ENCODE results near the gene STT3A. TPM values are rescaled to one million over a fixed set of nuclear protein-coding genes. Genes with fewer than 3 reads are reported as not detected.
A peak's percentile ranks its signal among the peaks of the same experiment; 100 is the strongest.

STT3A gene
- total and polyA plus RNA-seq, 2 of the 13 experiments (the other 11 are each of a cell fraction or from before 2014, with no cell fraction given): 229 to 319 TPM

DNA sequence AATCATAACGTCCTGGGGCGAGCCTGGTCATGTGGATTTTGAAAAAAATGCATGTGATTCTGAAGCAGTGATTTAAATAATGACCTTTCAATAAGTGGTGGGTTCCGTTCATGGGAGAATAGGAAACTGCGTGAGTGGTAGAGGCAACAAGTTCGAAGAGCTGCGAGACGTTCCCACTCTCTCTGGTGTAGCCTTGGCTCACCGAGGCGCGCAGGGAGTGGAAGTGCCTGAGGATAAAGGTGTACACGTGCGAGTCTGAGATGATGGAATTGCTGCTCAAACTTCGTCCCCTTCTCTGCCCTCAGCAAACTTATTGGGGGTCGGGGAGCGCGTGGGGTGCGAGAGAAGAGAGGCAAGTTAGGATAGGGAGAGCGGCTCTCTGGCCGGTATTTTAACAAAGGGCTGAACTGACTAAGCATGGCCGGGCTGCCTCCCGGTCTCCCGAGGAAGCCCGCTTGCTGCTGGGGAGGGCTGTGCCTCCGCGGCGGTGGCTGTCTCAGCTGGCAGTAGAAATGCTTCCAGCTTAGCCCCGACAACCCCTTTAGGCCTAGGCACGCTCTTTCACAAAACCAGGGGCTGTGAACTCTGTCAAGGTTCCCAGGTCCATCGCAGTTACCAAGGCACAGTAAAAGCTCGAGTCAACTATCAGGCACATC is 875 bp upstream of the STT3A start (continued):
- TF ChIP-seq, protein P1, sequence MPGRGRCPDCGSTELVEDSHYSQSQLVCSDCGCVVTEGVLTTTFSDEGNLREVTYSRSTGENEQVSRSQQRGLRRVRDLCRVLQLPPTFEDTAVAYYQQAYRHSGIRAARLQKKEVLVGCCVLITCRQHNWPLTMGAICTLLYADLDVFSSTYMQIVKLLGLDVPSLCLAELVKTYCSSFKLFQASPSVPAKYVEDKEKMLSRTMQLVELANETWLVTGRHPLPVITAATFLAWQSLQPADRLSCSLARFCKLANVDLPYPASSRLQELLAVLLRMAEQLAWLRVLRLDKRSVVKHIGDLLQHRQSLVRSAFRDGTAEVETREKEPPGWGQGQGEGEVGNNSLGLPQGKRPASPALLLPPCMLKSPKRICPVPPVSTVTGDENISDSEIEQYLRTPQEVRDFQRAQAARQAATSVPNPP (CRISPR knock-in tag; IDR thresholded peaks at IDR 0.05): no peak; the same call in 1 of the 2 replicates
- TF ChIP-seq ZZZ3 (CRISPR knock-in tag; IDR thresholded peaks at IDR 0.05; ENCODE audit: borderline replicate concordance): no peak
- no peak for TF ChIP-seq FOSL1 (CRISPR knock-in tag; IDR thresholded peaks at IDR 0.05; ENCODE audit: borderline replicate concordance)
- TF ChIP-seq SRY (CRISPR knock-in tag; IDR thresholded peaks at IDR 0.05): no peak
- TF ChIP-seq ZNF777 (CRISPR knock-in tag; IDR thresholded peaks at IDR 0.05): no peak
- peak; percentile 15; the same call in 1 of the 2 replicates for TF ChIP-seq GFI1 (CRISPR knock-in tag; IDR thresholded peaks at IDR 0.05; ENCODE audit: borderline replicate concordance)
- no peak for TF ChIP-seq ZNF83 (CRISPR knock-in tag; IDR thresholded peaks at IDR 0.05; ENCODE audit: borderline replicate concordance)
- no peak for TF ChIP-seq WIZ (CRISPR knock-in tag; IDR thresholded peaks at IDR 0.05)
- TF ChIP-seq ZBTB38 (CRISPR knock-in tag; IDR thresholded peaks at IDR 0.05): no peak
- TF ChIP-seq, protein P2, sequence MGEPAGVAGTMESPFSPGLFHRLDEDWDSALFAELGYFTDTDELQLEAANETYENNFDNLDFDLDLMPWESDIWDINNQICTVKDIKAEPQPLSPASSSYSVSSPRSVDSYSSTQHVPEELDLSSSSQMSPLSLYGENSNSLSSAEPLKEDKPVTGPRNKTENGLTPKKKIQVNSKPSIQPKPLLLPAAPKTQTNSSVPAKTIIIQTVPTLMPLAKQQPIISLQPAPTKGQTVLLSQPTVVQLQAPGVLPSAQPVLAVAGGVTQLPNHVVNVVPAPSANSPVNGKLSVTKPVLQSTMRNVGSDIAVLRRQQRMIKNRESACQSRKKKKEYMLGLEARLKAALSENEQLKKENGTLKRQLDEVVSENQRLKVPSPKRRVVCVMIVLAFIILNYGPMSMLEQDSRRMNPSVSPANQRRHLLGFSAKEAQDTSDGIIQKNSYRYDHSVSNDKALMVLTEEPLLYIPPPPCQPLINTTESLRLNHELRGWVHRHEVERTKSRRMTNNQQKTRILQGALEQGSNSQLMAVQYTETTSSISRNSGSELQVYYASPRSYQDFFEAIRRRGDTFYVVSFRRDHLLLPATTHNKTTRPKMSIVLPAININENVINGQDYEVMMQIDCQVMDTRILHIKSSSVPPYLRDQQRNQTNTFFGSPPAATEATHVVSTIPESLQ (CRISPR knock-in tag; conservative IDR thresholded peaks at IDR 0.05): no peak
- no peak for TF ChIP-seq ZNF713 (CRISPR knock-in tag; IDR thresholded peaks at IDR 0.05)
- TF ChIP-seq FOSL2 (CRISPR knock-in tag; IDR thresholded peaks at IDR 0.05): no peak
- no peak for TF ChIP-seq ZSCAN30 (CRISPR knock-in tag; IDR thresholded peaks at IDR 0.05)
- TF ChIP-seq ELF3 (CRISPR knock-in tag; IDR thresholded peaks at IDR 0.05): no peak
- TF ChIP-seq SALL2 (CRISPR knock-in tag; IDR thresholded peaks at IDR 0.05): peak; percentile 18; the same call in 1 of the 2 replicates
- no peak for TF ChIP-seq FLYWCH1 (CRISPR knock-in tag; IDR thresholded peaks at IDR 0.05)
- no peak for TF ChIP-seq SAP130 (CRISPR knock-in tag; IDR thresholded peaks at IDR 0.05; ENCODE audit: low read depth)
- no peak for TF ChIP-seq MIXL1 (CRISPR knock-in tag; IDR thresholded peaks at IDR 0.05)
- no peak for TF ChIP-seq ZBTB8A (CRISPR knock-in tag; IDR thresholded peaks at IDR 0.05; ENCODE audit: borderline replicate concordance, low read depth)
- TF ChIP-seq ZNF546 (CRISPR knock-in tag; conservative IDR thresholded peaks at IDR 0.05): no peak
- no peak for TF ChIP-seq ZNF264 (CRISPR knock-in tag; IDR thresholded peaks at IDR 0.05)
- 0 out of 2 replicates have a peak, but pooled peaks have one; percentile 44 for TF ChIP-seq ZNF350 (CRISPR knock-in tag; IDR thresholded peaks at IDR 0.05; ENCODE audit: borderline replicate concordance, low read depth)
- TF ChIP-seq, protein P3, sequence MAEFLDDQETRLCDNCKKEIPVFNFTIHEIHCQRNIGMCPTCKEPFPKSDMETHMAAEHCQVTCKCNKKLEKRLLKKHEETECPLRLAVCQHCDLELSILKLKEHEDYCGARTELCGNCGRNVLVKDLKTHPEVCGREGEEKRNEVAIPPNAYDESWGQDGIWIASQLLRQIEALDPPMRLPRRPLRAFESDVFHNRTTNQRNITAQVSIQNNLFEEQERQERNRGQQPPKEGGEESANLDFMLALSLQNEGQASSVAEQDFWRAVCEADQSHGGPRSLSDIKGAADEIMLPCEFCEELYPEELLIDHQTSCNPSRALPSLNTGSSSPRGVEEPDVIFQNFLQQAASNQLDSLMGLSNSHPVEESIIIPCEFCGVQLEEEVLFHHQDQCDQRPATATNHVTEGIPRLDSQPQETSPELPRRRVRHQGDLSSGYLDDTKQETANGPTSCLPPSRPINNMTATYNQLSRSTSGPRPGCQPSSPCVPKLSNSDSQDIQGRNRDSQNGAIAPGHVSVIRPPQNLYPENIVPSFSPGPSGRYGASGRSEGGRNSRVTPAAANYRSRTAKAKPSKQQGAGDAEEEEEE (CRISPR knock-in tag; IDR thresholded peaks at IDR 0.05; ENCODE audit: borderline replicate concordance): no peak; the same call in 1 of the 2 replicates
- no peak for TF ChIP-seq ZFP36 (IDR thresholded peaks at IDR 0.05; ENCODE audit: borderline replicate concordance, low read depth, low read length, partially characterized antibody)
- no peak for TF ChIP-seq ZNF792 (CRISPR knock-in tag; IDR thresholded peaks at IDR 0.05)
- peak; percentile 58; the same call in 1 of the 2 replicates for TF ChIP-seq NR2F2 (IDR thresholded peaks at IDR 0.05; ENCODE audit: borderline replicate concordance, low read depth)
- TF ChIP-seq ATRX (CRISPR knock-in tag; IDR thresholded peaks at IDR 0.05; ENCODE audit: borderline replicate concordance): no peak
